Posterior cingulate gyrus (tissue), 11 donors: ENCODE measurements around the gene KPNA2.
A peak's percentile ranks its signal among the peaks of the same experiment; 100 is the strongest.
"Not testable (repeated sequence)": the region's sequence is repeated elsewhere in the genome, so short reads cannot be mapped to it uniquely, and the experiment has no call there.

Experiments
- DNase-seq, 10 donors: peaks; one replicate each; pipeline versions ENCODE4 v3.0.0 to v3.0.0-alpha.2; 2020 to 2021; ENCODE audit warnings: mixed read lengths in 3 of 10
- intact Hi-C: fragments of 100-400 bp; cut with DNase I; formaldehyde crosslinking; loops from one replicate; pipeline ENCODE4 v1.15.1; 2023

Gene KPNA2

DNA sequence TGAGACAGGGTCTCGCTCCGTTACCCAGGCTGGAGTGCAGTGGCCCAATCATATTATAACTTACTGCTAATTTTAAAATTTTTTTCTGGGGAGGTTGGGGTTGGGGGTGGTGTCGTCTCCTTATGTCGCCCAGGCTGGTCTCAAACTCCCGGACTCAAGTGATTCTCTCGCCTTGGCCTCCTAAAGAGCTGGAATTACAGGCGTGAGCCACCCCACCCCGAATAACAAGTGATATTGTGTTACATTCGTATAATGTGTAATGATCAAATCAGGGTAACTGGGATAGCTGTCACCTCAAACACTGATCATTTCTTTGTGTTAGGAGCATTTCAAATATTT, 16.2 kb upstream of the KPNA2 start:
- peak in 1 of 10 donors; percentile 49 for DNase-seq
- intact Hi-C loops = no loop called here

DNA sequence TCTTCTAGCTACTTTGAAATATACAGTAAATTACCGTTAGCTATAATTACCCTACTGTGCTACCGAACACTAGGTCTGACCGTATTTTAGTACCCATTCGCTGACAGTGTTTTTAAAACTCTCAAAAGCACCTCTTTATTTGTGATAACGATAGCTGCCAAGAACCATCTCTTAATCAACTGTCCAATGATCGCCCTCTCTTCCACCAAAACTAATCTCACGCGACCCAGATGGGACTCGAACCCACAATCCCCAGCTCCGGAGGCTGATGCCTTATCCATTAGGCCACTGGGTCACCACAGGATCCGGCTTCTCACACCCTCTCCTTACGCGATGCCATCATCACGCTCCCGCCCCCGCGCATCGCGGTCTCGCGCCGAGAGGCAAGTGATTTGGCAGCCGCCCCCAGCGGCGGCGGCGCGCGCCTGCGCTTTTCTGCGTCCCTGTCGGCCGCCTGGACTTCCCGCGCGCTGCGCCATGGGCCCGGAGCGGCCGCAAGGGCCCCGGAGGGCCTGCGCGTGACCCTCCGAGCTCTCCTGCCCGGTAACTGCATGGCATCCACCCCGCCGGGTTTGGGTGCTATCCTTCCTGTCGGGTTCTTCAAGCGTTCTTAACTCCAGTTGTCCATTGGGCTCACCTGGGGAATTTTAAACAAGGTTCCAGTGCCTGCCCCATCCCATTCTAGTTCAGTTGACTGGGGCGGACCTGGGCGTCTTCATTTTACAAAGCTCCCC, 15.7 kb upstream of the KPNA2 start:
- intact Hi-C loops = loop anchor here (1.0 to 2.0 kb wide), 2 partner anchors 15 to 27 kb away; partner anchors contain the start of gene KPNA2
- peak; percentile 94 to 99 (median 96) for DNase-seq

DNA sequence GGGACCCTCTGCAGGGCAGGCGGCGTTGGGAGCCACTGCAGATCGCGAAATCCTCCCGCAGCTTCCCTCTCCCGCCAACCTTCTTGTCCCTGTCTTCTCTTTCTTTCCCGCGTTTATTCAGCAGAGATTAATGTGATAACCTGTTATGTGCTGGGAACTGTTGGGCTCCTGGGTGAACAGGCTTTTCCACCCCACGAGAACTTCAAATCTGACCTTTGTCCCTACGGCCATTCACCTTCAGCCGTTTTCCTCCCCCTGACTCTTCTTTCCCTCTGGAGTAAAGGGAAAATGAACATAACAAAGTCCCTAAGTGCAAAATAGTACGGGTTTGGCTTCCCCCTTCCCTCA, 15.2 kb upstream of the KPNA2 start:
- peak in 1 of 10 donors; percentile 74 for DNase-seq
- intact Hi-C loops = loop anchor here (1.0 to 2.0 kb wide), 2 partner anchors 14 to 27 kb away; partner anchors contain the start of gene KPNA2

DNA sequence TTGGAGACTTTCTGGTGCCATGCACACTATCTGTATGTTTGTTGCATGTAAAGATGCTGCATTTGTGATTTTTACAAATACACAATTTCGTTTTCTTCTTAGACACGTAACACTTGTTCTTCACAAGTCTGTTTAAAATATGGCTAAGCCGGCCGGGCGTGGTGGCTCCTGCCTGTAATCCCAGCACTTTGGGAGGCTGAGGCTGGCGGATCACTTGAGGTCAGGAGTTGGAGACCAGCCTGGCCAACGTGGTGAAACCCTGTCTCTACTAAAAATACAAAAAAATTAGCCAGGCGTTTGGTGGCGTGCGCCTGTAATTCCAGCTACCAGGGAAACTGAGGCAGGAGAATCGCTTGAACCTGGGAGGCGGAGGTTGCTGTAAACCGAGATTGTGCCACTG, 14.7 kb upstream of the KPNA2 start:
- intact Hi-C loops = loop anchor here (1.0 to 2.0 kb wide), 2 partner anchors 14 to 27 kb away; partner anchors contain the start of gene KPNA2
- DNase-seq = peak in 2 of 10 donors; percentile 59 to 67

DNA sequence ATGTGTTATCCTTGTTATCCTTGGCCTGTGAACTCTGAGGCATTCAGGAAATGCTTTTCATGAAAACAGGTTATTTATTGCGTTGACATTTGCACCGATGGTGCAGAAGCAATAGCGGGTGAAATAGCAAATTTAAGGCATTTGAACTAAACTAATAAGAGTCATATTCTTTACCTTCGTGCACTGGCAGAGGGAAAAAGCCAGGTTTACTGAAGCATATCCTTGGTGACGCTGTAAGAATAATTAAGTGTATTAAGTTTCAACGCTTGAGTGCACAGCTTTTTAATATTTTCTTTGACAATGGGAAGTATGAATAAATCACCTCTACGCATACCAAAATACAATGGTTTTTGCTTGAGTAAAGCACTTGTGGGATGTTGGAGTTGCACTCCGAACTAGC, 13.6 kb upstream of the KPNA2 start:
- no peak for DNase-seq
- intact Hi-C loops = loop anchor here (2.0 kb wide), 1 partner anchor 13 kb away; the partner anchor contains the start of gene KPNA2

DNA sequence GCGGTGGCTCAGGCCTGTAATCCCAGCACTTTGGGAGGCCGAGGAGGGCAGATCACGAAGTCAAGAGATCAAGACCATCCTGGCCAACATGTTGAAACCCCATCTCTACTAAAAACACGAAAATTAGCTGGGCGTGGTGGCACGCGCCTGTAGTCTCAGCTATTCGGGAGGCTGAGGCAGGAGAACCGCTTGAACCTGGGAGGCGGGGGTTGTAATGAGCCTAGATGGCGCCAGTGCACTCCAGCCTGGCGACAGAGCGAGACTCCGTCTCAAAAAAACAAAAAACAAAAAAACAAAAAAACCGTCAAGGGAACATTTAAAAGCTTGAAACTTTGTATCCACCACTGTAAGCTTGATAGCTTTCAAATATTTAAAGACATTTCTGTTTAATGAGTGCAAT, 13.0 kb upstream of the KPNA2 start:
- intact Hi-C loops = not testable (repeated sequence)
- DNase-seq = peak in 2 of 10 donors; percentile 17 to 22

DNA sequence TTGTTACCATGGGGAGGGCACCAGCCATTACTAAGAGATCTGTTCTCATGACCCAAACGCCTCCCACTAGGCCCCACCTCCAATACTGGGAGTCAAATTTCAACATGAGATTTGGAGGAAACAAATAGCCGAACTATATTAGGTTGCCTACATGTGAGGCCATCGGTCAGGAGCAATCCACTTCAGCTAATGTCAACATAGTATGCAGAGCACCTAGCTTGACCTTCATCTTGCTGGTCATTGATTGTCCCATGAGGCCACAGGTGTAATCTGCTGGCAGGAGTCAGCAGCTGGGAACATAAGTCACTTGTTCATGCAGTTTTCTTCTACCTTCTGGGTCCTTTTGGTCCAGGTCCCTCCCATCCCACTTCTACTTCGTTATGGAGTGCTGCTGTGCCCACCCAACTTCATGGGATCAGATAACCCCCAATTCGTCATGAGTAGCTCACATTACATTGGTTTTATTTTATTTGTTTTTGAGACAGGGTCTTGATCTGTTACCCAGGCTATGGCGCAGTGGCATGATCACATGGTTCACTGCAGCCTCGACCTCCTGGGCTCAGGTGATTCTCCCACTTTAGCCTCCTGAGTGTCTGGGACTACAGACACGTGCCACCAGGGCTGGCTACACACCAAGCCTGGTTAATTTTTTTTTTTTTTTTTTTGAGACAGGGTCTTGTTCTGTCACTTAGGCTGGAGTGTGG, 5.9 kb upstream of the KPNA2 start:
- peak in 1 of 10 donors; percentile 19 for DNase-seq

DNA sequence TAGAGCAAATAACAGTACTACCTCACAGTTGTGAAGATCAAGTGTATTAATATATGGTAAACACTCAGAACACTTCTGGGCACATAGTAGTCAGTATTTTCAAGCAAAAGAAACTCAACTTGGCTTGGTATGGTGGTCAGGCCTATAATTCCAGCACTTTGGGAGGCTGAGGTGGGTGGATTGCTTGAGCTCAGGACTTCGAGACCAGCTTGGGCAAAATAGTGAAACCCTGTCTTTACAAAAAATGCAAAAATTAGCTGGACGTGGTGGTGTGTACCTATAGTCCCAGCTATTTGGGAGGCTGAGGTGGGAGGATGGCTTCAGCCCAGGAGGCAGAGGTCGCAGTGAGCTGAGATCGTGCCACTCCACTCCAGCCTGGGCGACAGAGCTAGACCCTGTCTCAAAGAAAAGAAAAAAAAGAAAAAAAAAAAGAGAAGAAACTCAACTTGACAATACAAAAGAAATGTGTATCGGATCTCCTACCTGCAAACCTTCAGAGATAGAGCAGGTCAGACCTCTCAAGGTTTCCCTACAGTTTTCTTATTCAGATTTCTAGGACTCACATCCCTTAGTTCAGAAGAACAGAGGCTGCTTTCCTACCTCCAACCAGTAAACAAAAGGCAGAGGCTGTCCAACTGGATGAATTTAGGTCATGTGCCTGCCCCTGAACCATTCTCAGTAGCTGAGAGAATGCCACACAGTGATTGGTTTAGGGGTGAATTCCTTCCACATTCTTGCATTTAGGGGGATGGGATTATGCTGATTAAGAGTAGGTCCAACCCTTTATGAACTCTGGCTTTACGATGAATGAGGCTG, 1.7 kb upstream of the KPNA2 start:
- intact Hi-C loops = loop anchor here (2.0 to 5.0 kb wide), 2 partner anchors 13 to 37 kb away; partner anchors contain the start of gene C17orf58
- peak in 2 of 10 donors; percentile 12 to 43 for DNase-seq

More for the DNA sequence above, 5.9 kb upstream of the KPNA2 start:
- intact Hi-C loops = loop anchor here (5.0 kb wide), 1 partner anchor 32 kb away; the partner anchor contains the start of gene C17orf58

DNA sequence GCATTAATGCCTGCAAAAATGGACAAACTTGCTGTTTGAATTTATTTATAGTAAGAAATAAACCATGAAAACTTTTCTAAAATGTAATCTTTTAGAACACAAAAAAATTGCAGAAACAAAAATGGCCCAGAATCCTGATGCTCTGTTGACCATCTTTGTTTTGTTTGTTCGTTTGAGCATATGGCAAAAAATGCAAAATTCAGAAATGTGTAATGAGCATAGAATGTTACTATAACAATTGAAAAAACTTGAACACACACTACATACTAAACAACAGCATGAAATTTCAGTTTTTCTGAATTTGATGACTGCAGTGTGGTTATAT, 1.1 kb upstream of the KPNA2 start:
- intact Hi-C loops = loop anchor here (2.0 to 5.0 kb wide), 2 partner anchors 14 to 37 kb away; partner anchors contain the start of gene C17orf58
- no peak for DNase-seq

DNA sequence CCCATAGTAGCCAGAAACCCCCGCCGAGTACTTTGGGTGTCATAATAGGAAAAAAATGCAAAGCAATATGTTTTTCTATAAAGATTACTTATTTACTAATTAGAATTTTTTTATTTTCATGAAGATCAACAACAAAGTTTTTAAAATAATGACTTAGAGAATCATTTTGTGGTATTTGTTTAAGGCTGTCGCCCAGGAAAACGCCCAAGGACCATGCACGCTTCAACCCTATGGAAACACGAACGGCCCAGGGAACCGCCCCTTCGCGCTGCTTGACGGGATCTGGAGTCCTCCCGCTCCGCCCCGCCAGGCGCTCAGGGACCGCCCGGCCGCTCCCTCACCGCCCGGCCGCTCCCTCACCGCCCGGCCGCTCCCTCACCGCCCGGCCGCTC, 408 bp upstream of the KPNA2 start:
- intact Hi-C loops = loop anchor here (1.0 to 2.0 kb wide), 2 partner anchors 14 to 66 kb away; no protein-coding TSS in a partner anchor
- DNase-seq = peak; percentile 88 to 99 (median 94)

DNA sequence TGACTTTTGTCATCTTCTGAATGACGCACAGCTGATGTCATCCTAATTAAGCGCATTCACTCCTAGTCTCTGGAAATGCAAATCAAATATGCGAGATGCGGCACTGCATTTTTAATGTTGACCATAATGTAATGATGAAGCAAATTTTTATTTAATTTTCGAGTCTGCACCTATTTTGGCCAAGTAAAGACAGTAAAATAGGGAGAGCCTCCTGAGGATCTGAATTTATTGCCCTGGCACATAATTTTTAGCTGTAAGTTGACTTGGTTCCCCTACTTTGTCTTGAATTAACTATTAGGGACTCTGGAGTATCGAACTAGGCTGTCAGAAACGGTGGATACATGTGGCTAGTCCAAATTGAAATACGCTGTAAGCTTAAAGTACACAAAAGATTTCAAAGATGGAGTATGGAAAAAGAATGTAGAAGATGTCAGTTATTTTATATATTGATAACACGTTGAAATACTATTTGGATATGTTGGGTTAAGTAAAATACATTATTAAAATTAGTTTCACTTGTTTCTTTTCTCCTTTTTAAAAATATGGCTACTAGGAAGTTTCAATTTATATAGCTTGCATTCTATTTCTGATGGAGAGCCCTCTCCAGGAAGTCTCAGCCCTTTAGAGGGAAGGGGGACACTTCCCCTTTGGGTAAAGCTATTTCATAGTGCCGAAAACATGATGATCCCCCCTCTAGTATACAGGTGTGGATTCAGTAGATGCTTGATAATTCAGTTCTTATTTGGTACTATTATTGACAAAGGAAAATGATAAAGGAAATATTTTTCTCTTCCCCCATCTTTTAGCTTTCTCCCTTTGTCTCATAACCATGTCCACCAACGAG, 991 bp downstream of the KPNA2 start:
- DNase-seq = no peak
- intact Hi-C loops = no loop called here

DNA sequence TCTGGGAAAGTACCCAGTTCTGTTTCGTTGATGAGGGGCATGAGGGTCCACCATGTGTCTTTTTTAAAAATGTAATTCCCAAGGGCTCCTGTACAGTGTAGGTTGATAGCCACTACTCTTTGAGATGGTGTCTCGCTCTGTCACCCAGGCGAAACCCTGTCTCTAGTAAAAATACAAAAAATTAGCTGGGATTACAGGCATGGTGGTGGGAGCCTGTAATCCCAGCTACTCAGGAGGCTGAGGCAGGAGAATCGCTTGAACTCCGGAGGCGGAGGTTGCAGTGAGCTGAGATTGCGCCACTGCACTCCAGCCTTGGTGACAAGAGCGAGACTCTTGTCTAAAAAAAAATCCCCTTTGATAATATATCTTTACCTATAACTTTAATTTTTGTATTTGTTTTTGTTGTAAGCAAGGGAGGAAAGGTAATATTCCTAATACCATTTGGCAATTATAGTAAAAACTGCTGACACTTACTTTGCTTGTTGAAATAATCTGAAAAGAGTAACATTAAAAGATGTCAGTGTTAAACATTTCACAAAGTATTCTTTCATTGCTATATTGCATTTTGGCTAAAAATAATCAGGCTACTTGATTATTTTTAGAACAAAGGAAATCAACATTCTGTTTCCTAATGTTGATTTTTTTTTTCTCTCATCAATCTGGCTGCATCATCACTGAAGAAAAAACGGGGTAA, 11.8 kb downstream of the KPNA2 start:
- intact Hi-C loops = no loop called here
- peak in 1 of 10 donors; percentile 11 for DNase-seq

DNA sequence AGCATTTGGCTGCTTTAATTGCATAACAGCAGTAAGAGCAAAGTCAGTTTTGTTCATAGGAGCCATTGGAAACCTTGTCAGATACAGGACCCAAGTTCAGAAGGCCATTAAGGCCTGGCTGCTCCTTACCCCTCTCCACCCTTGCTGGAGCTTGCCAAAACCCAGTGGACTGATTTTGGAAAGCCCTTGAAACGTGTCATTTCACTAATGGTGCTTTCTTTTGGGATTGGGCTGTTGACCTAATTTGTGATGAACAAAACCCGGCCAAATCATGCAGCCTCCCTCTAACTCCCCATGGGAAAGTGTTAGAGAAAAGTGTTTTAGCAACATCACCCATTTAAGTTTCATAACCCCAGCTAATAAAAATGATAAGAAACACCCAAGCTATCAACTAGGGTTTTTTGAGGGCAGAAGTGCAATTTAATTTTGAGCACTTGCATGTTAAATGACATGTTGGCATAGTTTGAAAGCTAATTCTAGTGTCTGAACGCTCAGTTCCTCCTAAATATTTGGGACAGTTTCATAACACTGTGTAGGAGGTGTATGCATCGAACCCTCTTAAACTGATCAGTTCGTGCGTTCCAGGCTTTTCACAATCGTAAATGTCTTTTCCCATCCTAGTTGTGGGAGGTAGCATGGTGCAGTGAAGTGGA, 12.5 kb downstream of the KPNA2 start:
- peak in 1 of 10 donors; percentile 21 for DNase-seq
- intact Hi-C loops = not testable (repeated sequence)

DNA sequence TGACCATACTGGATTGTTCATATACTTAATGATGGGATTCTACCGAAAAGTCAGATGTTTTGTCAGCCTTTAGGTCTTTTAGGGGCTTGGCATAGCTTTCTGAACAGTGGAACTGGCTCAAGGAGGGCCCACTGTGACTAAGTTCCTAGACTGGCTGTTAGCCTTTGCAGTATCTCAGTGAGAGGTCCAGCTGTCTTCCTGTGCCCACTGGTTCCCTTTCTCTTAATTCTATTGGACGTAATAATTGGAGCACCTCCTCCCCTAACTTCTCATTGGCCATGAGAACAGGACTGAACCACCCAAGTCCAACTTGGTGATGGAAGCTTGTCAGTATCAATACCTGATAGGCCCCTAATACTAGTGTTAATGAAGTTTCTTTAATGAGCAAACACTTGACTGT, 13.5 kb downstream of the KPNA2 start:
- no peak for DNase-seq
- intact Hi-C loops = no loop called here

DNA sequence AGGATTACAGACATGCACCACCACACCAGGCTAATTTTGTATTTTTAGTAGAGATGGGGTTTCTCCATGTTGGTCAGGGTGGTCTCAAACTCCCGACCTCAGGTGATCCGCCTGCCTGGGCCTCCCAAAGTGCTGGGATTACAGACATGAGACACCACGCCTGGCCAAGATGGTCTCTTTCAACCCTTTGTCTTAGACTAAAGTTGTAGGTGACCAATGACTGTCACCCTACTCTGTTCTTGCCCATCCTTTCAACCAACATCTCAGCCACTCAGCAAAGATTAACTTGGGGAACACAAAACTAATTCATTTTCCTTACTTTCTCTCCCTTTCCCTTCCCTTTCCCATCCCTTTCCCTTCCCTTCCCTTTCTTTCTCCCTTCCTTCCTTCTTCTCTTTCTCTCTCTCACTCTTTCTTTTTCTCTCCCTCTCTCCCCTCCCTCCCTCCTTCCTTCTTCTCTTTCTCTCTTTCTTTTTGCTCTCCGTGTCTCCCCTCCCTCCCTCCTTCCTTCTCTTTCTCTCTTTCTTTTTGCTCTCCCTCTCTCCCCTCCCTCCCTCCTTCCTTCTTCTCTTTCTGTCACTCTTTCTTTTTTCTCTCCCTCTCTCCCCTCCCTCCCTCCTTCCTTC, 14.4 kb downstream of the KPNA2 start:
- intact Hi-C loops = not testable (repeated sequence)
- DNase-seq = peak in 1 of 10 donors; percentile 21

DNA sequence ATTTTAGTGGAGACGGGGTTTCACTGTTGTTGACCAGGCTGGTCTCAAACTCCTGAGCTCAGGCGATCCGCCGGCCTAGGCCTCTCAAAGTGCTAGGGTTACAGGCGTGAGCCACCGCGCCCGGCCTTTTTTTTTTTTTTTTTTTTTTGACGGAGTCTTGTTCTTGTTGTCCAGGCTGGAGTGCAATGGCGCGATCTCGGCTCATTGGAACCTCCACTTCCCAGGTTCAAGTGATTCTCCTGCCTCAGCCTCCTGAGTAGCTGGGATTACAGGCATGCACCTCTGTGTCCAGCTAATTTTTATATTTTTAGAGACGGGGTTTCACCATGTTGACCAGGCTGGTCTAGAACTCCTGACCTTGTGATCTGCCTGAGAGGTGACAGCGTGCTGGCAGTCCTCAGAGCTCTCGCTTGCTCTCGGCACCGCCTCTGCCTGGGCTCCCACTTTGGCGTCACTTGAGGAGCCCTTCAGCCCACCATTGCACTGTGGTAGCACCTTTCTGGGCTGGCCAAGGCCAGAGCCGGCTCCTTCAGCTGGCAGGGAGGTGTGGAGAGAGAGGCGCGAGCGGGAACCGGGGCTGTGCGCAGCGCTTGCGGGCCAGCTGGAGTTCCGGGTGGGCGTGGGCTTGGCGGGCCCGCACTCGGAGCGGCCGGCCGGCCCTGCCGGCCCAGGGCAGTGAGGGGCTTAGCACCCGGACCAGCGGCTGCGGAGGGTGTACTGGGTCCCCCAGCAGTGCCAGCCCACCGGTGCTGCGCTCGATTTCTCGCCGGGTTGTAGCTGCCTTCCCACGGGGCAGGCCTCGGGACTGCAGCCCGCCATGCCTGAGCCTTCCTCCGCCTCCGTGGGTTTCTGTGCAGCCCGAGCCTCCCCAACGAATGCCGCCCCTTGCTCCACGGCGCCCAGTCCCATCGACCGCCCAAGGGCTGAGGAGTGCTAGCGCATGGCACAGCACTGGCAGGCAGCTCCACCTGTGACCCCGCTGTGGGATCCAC, 16.1 kb downstream of the KPNA2 start:
- DNase-seq = peak in 1 of 10 donors; percentile 81
- intact Hi-C loops = not testable (repeated sequence)

DNA sequence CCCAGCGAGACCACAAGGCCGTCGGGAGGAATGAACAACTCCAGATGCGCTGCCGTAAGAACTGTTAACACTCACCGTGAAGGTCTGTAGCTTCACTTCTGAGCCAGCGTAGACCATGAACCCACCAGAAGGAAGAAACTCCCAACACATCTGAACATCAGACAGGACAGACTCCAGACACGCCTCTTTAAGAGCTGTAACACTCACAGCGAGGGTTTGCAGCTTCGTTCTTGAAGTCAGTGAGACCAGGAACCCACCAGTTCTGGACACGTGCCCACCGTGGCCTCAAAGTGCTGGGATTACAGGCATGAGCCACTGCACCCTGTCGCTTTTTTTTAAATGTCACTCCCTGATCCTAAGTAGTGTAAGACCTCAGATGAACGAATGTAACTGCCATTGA, 17.3 kb downstream of the KPNA2 start:
- peak in 1 of 10 donors; percentile 28 for DNase-seq
- intact Hi-C loops = no loop called here
